GM23338 (cell line): Measurements from ENCODE around the gene EPHA3. TPM values are rescaled to one million over a fixed set of nuclear protein-coding genes. Genes with fewer than 3 reads are reported as not detected.

ENCODE experiments used
- ATAC-seq: fragments of 200-7000 bp; cut with Tn5 transposase; 3 replicates; pipeline ENCODE4 v1.9.1; 2020
- DNase-seq: peaks from one replicate; pipeline ENCODE4 v3.0.0-alpha.2; 2015; ENCODE audit warnings: low spot score
- H2AFZ ChIP-seq: fragments of 200-600 bp; sonication (generic); 2 replicates; pipeline ENCODE4 v1.8.0; 2016; ENCODE audit warnings: antibody characterized with exemption, mild to moderate bottlenecking, moderate library complexity
- H3F3A ChIP-seq: fragments of 200-600 bp; sonication (generic); replicated peaks from 2 replicates; pipeline ENCODE4 v1.8.0; 2017; ENCODE audit warnings: antibody characterized with exemption, mixed run types, low read depth
- H3K27ac ChIP-seq: fragments of 200-600 bp; sonication (generic); 2 replicates; pipeline ENCODE4 v1.6.1; 2016; ENCODE audit warnings: low read depth
- H3K27me3 ChIP-seq: fragments of 200-600 bp; sonication (generic); 2 replicates; pipeline ENCODE4 v1.8.0; 2016; ENCODE audit warnings: mild to moderate bottlenecking, mixed run types, moderate library complexity; ENCODE audit not compliant: insufficient read depth
- H3K36me3 ChIP-seq: fragments of 200-600 bp; sonication (generic); 2 replicates; pipeline ENCODE4 v1.8.0; 2016; ENCODE audit warnings: mild to moderate bottlenecking; ENCODE audit not compliant: insufficient read depth
- H3K4me1 ChIP-seq: fragments of 200-600 bp; sonication (generic); 2 replicates; pipeline ENCODE4 v1.8.0; 2016; ENCODE audit warnings: mild to moderate bottlenecking, moderate library complexity; ENCODE audit not compliant: insufficient read depth
- H3K4me2 ChIP-seq: fragments of 200-600 bp; sonication (generic); 2 replicates; pipeline ENCODE4 v1.7.1; 2017; ENCODE audit warnings: mixed run types
- H3K4me3 ChIP-seq: fragments of 200-600 bp; sonication (generic); 2 replicates; pipeline ENCODE4 v1.6.1; 2016; ENCODE audit warnings: mixed run types
- H3K79me2 ChIP-seq: fragments of 200-600 bp; sonication (generic); replicated peaks from 2 replicates; pipeline ENCODE4 v1.8.0; 2017; ENCODE audit warnings: mild to moderate bottlenecking; ENCODE audit not compliant: insufficient read depth
- H3K9me2 ChIP-seq: fragments of 200-600 bp; sonication (generic); 2 replicates; pipeline ENCODE4 v1.8.0; 2017; ENCODE audit not compliant: insufficient read depth
- H4K20me1 ChIP-seq: fragments of 200-600 bp; sonication (generic); replicated peaks from 2 replicates; pipeline ENCODE4 v1.8.0; 2017; ENCODE audit warnings: mild to moderate bottlenecking; ENCODE audit not compliant: insufficient read depth
- H3K27ac Mint-ChIP-seq: 2 replicates; pipeline ENCODE4 v1.8.0; 2020; ENCODE audit warnings: inconsistent platforms, mild to moderate bottlenecking, moderate library complexity, mixed read lengths
- H3K27me3 Mint-ChIP-seq: 3 replicates; pipeline ENCODE4 v1.8.0; 2022; ENCODE audit warnings: low read depth, mild to moderate bottlenecking, moderate library complexity, mixed read lengths, inconsistent platforms; ENCODE audit not compliant: insufficient read depth, poor library complexity
- H3K36me3 Mint-ChIP-seq: 3 replicates; pipeline ENCODE4 v1.8.0; 2021; ENCODE audit warnings: low read depth, mild to moderate bottlenecking, inconsistent platforms, moderate library complexity, mixed read lengths
- H3K4me1 Mint-ChIP-seq: 3 replicates; pipeline ENCODE4 v1.8.0; 2020; ENCODE audit warnings: mild to moderate bottlenecking, inconsistent platforms, mixed read lengths
- H3K4me3 Mint-ChIP-seq: 3 replicates; pipeline ENCODE4 v1.8.0; 2021; ENCODE audit warnings: moderate library complexity, mild to moderate bottlenecking, inconsistent platforms, mixed read lengths
- H3K9me3 Mint-ChIP-seq: 3 replicates; pipeline ENCODE4 v1.8.0; 2020; ENCODE audit warnings: moderate library complexity, mild to moderate bottlenecking, inconsistent platforms, mixed read lengths
- CREB1 ChIP-seq: fragments of 250-450 bp; sonication (Bioruptor Pico); IDR thresholded peaks from 2 replicates; pipeline ENCODE4 v1.5.0; 2020; ENCODE audit warnings: low read depth, mild to moderate bottlenecking, moderate library complexity
- EZH2 ChIP-seq: fragments of 200-600 bp; sonication (generic); IDR thresholded peaks from one replicate; pipeline ENCODE4 v1.8.0; 2017; ENCODE audit warnings: antibody characterized with exemption, mild to moderate bottlenecking, low read depth; ENCODE audit not compliant: unreplicated experiment
- EZH2phosphoT487 ChIP-seq: fragments of 200-600 bp; sonication (generic); IDR thresholded peaks from one replicate; pipeline ENCODE4 v1.8.1; 2018; ENCODE audit warnings: antibody characterized with exemption; ENCODE audit not compliant: unreplicated experiment
- JUNB ChIP-seq: IDR thresholded peaks from one replicate; pipeline ENCODE4 v1.6.1; 2016; ENCODE audit warnings: antibody characterized with exemption; ENCODE audit not compliant: unreplicated experiment
- NANOG ChIP-seq: IDR thresholded peaks from 2 replicates; pipeline ENCODE4 v1.6.1; 2016; ENCODE audit warnings: antibody characterized with exemption, borderline replicate concordance
- POLR2AphosphoS5 ChIP-seq: IDR thresholded peaks from 2 replicates; pipeline ENCODE4 v1.6.1; 2016; ENCODE audit warnings: antibody characterized with exemption, low read depth
- STAT1 ChIP-seq: IDR thresholded peaks from one replicate; pipeline ENCODE4 v1.6.1; 2016; ENCODE audit warnings: antibody characterized with exemption; ENCODE audit not compliant: unreplicated experiment
- ZNF114 ChIP-seq: fragments of 250-450 bp; sonication (Bioruptor Pico); IDR thresholded peaks from 2 replicates; pipeline ENCODE4 v1.5.0; 2020; ENCODE audit warnings: mild to moderate bottlenecking, moderate library complexity
- ZNF331 ChIP-seq: fragments of 250-450 bp; sonication (Bioruptor Pico); IDR thresholded peaks from 2 replicates; pipeline ENCODE4 v1.5.0; 2020; ENCODE audit warnings: low read depth, mild to moderate bottlenecking, moderate library complexity
- polyA plus RNA-seq: library from polyadenylated mRNA; unstranded; fragments of >200 nt; fragmentation: Nextera tagmentation; extraction: Ambion mirVana; gene quantifications from 2 replicates; pipeline ENCODE4 v1.2.1, GENCODE V29; 2016
- total RNA-seq: library from RNA; depleted of rRNA; stranded (reverse); fragments of >200 nt; shearing (Covaris generic); gene quantifications from 2 replicates; pipeline ENCODE4 v1.2.3, GENCODE V29; 2014
- TF ChIP-seq, protein P1 (sequence below), 2 experiments: fragments of 200-600 bp in 1 of 2; sonication (generic) in 1 of 2; conservative IDR thresholded peaks; 2 replicates each; pipeline versions ENCODE4 v1.5.1 to v1.6.1; 2016 to 2017; ENCODE audit warnings: antibody characterized with exemption in 2 of 2, low read depth in 2 of 2, mild to moderate bottlenecking in 2 of 2, moderate library complexity in 1 of 2
- TF ChIP-seq, protein P2 (sequence below): fragments of 250-450 bp; sonication (Bioruptor Pico); IDR thresholded peaks from 2 replicates; pipeline ENCODE4 v1.5.0; 2020; ENCODE audit warnings: mild to moderate bottlenecking, moderate library complexity
- TF ChIP-seq, protein P3 (sequence below): IDR thresholded peaks from one replicate; pipeline ENCODE4 v1.6.1; 2018; ENCODE audit warnings: antibody characterized with exemption; ENCODE audit not compliant: unreplicated experiment
- TF ChIP-seq, protein P4 (sequence below): IDR thresholded peaks from 2 replicates; pipeline ENCODE4 v1.6.1; 2016; ENCODE audit warnings: antibody characterized with exemption

The EPHA3 gene
- total and polyA plus RNA-seq, 2 experiments from 2014 or later = 0.05 to 0.21 TPM

- H3K4me3 ChIP-seq = no peak overlapping the region
- no peaks in the 10 kb centered on the region for H3F3A ChIP-seq
- no peak overlapping the region for H3K4me2 ChIP-seq
- no peak overlapping the region for H3K27ac ChIP-seq
- Mint-ChIP-seq H3K9me3 (no peaks in the 10 kb centered on the region), H3K27ac (no peak overlapping the region), H3K36me3 (no peaks in the 10 kb centered on the region), H3K4me1 (no peaks in the 10 kb centered on the region), H3K4me3 (no peak overlapping the region), H3K27me3 (no peaks in the 10 kb centered on the region)
- DNase-seq (no peak), ATAC-seq (no peak)
- no peak overlapping the region; the same call in 1 of the 2 replicates for H2AFZ ChIP-seq
- TF ChIP-seq, protein P1, sequence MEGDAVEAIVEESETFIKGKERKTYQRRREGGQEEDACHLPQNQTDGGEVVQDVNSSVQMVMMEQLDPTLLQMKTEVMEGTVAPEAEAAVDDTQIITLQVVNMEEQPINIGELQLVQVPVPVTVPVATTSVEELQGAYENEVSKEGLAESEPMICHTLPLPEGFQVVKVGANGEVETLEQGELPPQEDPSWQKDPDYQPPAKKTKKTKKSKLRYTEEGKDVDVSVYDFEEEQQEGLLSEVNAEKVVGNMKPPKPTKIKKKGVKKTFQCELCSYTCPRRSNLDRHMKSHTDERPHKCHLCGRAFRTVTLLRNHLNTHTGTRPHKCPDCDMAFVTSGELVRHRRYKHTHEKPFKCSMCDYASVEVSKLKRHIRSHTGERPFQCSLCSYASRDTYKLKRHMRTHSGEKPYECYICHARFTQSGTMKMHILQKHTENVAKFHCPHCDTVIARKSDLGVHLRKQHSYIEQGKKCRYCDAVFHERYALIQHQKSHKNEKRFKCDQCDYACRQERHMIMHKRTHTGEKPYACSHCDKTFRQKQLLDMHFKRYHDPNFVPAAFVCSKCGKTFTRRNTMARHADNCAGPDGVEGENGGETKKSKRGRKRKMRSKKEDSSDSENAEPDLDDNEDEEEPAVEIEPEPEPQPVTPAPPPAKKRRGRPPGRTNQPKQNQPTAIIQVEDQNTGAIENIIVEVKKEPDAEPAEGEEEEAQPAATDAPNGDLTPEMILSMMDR (conservative IDR thresholded peaks at IDR 0.05; ENCODE audit: low read depth in 2 of 2) = no peak
- no peak for TF ChIP-seq EZH2
- no peak for TF ChIP-seq EZH2phosphoT487
- TF ChIP-seq, protein P2, sequence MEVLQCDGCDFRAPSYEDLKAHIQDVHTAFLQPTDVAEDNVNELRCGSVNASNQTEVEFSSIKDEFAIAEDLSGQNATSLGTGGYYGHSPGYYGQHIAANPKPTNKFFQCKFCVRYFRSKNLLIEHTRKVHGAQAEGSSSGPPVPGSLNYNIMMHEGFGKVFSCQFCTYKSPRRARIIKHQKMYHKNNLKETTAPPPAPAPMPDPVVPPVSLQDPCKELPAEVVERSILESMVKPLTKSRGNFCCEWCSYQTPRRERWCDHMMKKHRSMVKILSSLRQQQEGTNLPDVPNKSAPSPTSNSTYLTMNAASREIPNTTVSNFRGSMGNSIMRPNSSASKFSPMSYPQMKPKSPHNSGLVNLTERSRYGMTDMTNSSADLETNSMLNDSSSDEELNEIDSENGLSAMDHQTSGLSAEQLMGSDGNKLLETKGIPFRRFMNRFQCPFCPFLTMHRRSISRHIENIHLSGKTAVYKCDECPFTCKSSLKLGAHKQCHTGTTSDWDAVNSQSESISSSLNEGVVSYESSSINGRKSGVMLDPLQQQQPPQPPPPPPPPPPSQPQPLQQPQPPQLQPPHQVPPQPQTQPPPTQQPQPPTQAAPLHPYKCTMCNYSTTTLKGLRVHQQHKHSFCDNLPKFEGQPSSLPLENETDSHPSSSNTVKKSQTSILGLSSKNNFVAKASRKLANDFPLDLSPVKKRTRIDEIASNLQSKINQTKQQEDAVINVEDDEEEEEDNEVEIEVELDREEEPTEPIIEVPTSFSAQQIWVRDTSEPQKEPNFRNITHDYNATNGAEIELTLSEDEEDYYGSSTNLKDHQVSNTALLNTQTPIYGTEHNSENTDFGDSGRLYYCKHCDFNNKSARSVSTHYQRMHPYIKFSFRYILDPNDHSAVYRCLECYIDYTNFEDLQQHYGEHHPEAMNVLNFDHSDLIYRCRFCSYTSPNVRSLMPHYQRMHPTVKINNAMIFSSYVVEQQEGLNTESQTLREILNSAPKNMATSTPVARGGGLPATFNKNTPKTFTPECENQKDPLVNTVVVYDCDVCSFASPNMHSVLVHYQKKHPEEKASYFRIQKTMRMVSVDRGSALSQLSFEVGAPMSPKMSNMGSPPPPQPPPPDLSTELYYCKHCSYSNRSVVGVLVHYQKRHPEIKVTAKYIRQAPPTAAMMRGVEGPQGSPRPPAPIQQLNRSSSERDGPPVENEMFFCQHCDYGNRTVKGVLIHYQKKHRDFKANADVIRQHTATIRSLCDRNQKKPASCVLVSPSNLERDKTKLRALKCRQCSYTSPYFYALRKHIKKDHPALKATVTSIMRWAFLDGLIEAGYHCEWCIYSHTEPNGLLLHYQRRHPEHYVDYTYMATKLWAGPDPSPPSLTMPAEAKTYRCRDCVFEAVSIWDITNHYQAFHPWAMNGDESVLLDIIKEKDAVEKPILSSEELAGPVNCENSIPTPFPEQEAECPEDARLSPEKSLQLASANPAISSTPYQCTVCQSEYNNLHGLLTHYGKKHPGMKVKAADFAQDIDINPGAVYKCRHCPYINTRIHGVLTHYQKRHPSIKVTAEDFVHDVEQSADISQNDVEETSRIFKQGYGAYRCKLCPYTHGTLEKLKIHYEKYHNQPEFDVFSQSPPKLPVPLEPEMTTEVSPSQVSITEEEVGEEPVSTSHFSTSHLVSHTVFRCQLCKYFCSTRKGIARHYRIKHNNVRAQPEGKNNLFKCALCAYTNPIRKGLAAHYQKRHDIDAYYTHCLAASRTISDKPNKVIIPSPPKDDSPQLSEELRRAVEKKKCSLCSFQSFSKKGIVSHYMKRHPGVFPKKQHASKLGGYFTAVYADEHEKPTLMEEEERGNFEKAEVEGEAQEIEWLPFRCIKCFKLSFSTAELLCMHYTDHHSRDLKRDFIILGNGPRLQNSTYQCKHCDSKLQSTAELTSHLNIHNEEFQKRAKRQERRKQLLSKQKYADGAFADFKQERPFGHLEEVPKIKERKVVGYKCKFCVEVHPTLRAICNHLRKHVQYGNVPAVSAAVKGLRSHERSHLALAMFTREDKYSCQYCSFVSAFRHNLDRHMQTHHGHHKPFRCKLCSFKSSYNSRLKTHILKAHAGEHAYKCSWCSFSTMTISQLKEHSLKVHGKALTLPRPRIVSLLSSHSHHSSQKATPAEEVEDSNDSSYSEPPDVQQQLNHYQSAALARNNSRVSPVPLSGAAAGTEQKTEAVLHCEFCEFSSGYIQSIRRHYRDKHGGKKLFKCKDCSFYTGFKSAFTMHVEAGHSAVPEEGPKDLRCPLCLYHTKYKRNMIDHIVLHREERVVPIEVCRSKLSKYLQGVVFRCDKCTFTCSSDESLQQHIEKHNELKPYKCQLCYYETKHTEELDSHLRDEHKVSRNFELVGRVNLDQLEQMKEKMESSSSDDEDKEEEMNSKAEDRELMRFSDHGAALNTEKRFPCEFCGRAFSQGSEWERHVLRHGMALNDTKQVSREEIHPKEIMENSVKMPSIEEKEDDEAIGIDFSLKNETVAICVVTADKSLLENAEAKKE (CRISPR knock-in tag) = no peak
- no peak for TF ChIP-seq POLR2AphosphoS5
- TF ChIP-seq, protein P3, sequence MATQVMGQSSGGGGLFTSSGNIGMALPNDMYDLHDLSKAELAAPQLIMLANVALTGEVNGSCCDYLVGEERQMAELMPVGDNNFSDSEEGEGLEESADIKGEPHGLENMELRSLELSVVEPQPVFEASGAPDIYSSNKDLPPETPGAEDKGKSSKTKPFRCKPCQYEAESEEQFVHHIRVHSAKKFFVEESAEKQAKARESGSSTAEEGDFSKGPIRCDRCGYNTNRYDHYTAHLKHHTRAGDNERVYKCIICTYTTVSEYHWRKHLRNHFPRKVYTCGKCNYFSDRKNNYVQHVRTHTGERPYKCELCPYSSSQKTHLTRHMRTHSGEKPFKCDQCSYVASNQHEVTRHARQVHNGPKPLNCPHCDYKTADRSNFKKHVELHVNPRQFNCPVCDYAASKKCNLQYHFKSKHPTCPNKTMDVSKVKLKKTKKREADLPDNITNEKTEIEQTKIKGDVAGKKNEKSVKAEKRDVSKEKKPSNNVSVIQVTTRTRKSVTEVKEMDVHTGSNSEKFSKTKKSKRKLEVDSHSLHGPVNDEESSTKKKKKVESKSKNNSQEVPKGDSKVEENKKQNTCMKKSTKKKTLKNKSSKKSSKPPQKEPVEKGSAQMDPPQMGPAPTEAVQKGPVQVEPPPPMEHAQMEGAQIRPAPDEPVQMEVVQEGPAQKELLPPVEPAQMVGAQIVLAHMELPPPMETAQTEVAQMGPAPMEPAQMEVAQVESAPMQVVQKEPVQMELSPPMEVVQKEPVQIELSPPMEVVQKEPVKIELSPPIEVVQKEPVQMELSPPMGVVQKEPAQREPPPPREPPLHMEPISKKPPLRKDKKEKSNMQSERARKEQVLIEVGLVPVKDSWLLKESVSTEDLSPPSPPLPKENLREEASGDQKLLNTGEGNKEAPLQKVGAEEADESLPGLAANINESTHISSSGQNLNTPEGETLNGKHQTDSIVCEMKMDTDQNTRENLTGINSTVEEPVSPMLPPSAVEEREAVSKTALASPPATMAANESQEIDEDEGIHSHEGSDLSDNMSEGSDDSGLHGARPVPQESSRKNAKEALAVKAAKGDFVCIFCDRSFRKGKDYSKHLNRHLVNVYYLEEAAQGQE = no peak
- no peak for TF ChIP-seq JUNB
- TF ChIP-seq STAT1 = no peak
- TF ChIP-seq ZNF331 (CRISPR knock-in tag) = no peak
- TF ChIP-seq ZNF114 (CRISPR knock-in tag) = no peak
- TF ChIP-seq, protein P4, sequence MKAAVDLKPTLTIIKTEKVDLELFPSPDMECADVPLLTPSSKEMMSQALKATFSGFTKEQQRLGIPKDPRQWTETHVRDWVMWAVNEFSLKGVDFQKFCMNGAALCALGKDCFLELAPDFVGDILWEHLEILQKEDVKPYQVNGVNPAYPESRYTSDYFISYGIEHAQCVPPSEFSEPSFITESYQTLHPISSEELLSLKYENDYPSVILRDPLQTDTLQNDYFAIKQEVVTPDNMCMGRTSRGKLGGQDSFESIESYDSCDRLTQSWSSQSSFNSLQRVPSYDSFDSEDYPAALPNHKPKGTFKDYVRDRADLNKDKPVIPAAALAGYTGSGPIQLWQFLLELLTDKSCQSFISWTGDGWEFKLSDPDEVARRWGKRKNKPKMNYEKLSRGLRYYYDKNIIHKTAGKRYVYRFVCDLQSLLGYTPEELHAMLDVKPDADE = no peak
- no peak for TF ChIP-seq NANOG
- no peak for TF ChIP-seq CREB1
- H4K20me1 ChIP-seq = no peaks in the 10 kb centered on the region
- H3K9me2 ChIP-seq = no peaks in the 10 kb centered on the region
- no peaks in the 10 kb centered on the region for H3K79me2 ChIP-seq
- H3K27me3 ChIP-seq = no peaks in the 10 kb centered on the region
- H3K4me1 ChIP-seq = no peaks in the 10 kb centered on the region
- no peaks in the 10 kb centered on the region for H3K36me3 ChIP-seq
Observed at GRCh38 chr3:89504432-89504831, 397.0 kb downstream of the EPHA3 start.
